Ovary (tissue), 9 donors: ENCODE results near the gene NAA80. TPM values are rescaled to one million over a fixed set of nuclear protein-coding genes. Genes with fewer than 3 reads are reported as not detected.

Experiments
- DNase-seq, 5 donors: peaks; one replicate each; pipeline ENCODE4 v3.0.0-alpha.2; 2019 to 2020
- H3K27ac ChIP-seq, 2 donors: fragments of 200-600 bp; one replicate each; pipeline versions ENCODE4 v1.5.1 to v1.8.0; 2019 to 2022
- H3K27me3 ChIP-seq: fragments of 200-600 bp; one replicate; pipeline ENCODE4 v1.8.0; 2022
- H3K36me3 ChIP-seq: fragments of 200-600 bp; sonication (generic); one replicate; pipeline ENCODE4 v1.5.1; 2019
- H3K4me1 ChIP-seq: one replicate; pipeline ENCODE4 v1.8.1; 2013; ENCODE audit warnings: mild to moderate bottlenecking, moderate library complexity; ENCODE audit not compliant: insufficient read depth
- H3K4me3 ChIP-seq: fragments of 200-600 bp; sonication (generic); one replicate; pipeline ENCODE4 v1.5.1; 2017
- H3K9me3 ChIP-seq, 2 donors: fragments of 200-600 bp in 1 of 2; sonication (generic) in 1 of 2; one replicate each; pipeline versions ENCODE4 v1.5.1 to v1.8.1; 2013 to 2019; ENCODE audit warnings: mild to moderate bottlenecking in 1 of 2, moderate library complexity in 1 of 2
- EP300 ChIP-seq: sonication (generic); formaldehyde crosslinking; IDR thresholded peaks from one replicate; pipeline ENCODE4 v1.6.1; 2017; ENCODE audit warnings: antibody characterized with exemption
- POLR2A ChIP-seq: fragments of 450-650 bp; IDR thresholded peaks from one replicate; pipeline ENCODE4 v1.6.1; 2017; ENCODE audit warnings: antibody characterized with exemption, mild to moderate bottlenecking, moderate library complexity
- WGBS, 3 donors: extraction: QIAGEN DNeasy Blood & Tissue Kit in 1 of 3; methylation state at CpG; one replicate each; pipeline versions ENCODE4 v1.1.5 to v1.1.7; 2013 to 2017; 5-methylcytosine and 5-hydroxymethylcytosine counted together
- intact Hi-C, 4 donors: fragments of 100-400 bp; cut with DNase I; formaldehyde crosslinking; loops; one replicate each; pipeline versions ENCODE4 v1.11.0 to v1.15.1; 2022 to 2023
- polyA plus RNA-seq, 2 donors: library from polyadenylated mRNA; stranded (reverse); fragments of 200-250 nt in 1 of 2; fragments of 350-450 nt in 1 of 2; fragmentation: Illumina TruSeq in 1 of 2; extraction: RNeasy Lipid Tissue Mini Kit (QIAGEN cat#74804) in 1 of 2; gene quantifications; one replicate each; pipeline ENCODE4 v1.2.3, GENCODE V29; 2013 to 2014
- total RNA-seq, 7 donors: library from RNA; depleted of rRNA in 2 of 7; stranded (reverse); fragments of >200 nt in 2 of 7; fragmentation: NEBNext Ultra II Directional in 3 of 7; extraction: Animal tissue kit (Norgen Biotek cat#: 25700) in 3 of 7; gene quantifications; one replicate each; pipeline versions ENCODE4 v1.1.0 to v1.2.4, GENCODE V29; 2016 to 2023
- TF ChIP-seq, protein P1 (sequence below), 3 donors: fragments of 450-650 bp in 2 of 3; fragments of 200-600 bp in 1 of 3; IDR thresholded peaks; one replicate each; pipeline versions ENCODE4 v1.5.1 to v1.8.0; 2016 to 2022; ENCODE audit warnings: antibody characterized with exemption in 3 of 3, mild to moderate bottlenecking in 1 of 3
- donor health status: DM: no; HTN: no; CAD: no; lungs with moderate emphysema.
- donor health status: DM: no; HTN: no; CAD: no.
- donor health status: Bipolar disorder and iron deficiency.
- donor health status: DM: yes; HTN: yes; CAD: no.
- donor health status: DM: no; HTN: no; CAD: no.
- donor health status: DM: yes; HTN: yes; CAD: no.

Gene NAA80
- total and polyA plus RNA-seq, 9 donors = 2.6 to 15.7 (median 11.5) TPM

DNA sequence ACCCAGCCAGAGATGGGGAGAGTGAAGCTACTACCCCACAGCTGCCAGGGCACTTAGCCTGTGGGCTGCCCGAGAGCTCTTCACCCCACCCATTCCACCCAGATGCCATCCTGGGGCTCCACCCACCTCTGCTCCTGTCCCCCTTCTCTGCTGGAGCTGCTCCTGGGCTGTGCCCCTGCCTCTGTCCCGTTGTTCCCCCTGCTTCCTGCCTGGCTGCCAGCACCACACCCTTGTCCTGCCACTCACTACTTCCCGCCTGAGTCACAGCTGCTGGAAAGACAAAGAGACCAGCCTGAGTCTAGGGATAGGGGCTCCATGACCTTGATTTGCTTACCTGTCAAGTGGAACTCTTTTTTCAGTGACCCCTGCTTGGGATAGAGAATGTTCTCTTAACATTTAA is 50.8 kb downstream of the NAA80 start:
- no peak overlapping the region for H3K27ac ChIP-seq
- no peak overlapping the region for H3K4me3 ChIP-seq
- H3K4me1 ChIP-seq = peaks cover 31% of the 10 kb centered on the region
- no peak for DNase-seq
- 39 to 57% (median 52%) methylated on average over 3 of the region's 3 CpGs for WGBS, 3 donors
- TF ChIP-seq EP300 = no peak
- TF ChIP-seq, protein P1, sequence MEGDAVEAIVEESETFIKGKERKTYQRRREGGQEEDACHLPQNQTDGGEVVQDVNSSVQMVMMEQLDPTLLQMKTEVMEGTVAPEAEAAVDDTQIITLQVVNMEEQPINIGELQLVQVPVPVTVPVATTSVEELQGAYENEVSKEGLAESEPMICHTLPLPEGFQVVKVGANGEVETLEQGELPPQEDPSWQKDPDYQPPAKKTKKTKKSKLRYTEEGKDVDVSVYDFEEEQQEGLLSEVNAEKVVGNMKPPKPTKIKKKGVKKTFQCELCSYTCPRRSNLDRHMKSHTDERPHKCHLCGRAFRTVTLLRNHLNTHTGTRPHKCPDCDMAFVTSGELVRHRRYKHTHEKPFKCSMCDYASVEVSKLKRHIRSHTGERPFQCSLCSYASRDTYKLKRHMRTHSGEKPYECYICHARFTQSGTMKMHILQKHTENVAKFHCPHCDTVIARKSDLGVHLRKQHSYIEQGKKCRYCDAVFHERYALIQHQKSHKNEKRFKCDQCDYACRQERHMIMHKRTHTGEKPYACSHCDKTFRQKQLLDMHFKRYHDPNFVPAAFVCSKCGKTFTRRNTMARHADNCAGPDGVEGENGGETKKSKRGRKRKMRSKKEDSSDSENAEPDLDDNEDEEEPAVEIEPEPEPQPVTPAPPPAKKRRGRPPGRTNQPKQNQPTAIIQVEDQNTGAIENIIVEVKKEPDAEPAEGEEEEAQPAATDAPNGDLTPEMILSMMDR (IDR thresholded peaks at IDR 0.05) = no peak
- no peak for TF ChIP-seq POLR2A
- H3K9me3 ChIP-seq = no peaks in the 10 kb centered on the region
- intact Hi-C loops = no loop called here
- no peaks in the 10 kb centered on the region for H3K27me3 ChIP-seq
- no peaks in the 10 kb centered on the region for H3K36me3 ChIP-seq

DNA sequence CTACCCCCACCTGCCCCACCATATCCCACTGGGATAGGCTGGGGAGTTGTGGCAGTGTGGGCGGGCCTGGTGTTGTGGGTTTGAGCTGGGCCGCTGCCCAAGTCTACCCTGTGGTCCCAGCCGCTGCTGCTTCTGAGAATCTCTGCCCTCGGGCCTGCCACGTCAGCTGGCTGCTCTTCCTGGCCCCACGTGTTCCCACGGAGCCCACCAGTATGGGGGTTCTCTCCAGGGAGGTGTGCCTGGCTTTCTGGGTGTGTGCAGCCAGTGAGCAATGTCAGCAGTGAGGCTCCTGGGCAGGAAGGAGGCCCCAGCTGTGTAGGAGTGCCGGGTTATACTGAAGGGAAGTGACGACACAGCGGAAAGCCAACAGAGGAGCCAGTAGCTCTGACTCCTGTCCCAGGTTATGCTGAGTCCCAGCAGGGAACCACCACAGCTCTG is 52.7 kb downstream of the NAA80 start:
- WGBS, 3 donors = 24 to 30% (median 26%) methylated on average over 9 to 10 of the region's 10 CpGs
- TF ChIP-seq POLR2A = no peak
- DNase-seq = peak in 1 of 5 donors; percentile 58
- Histone ChIP-seq H3K4me1 (peaks cover 31% of the 10 kb centered on the region), H3K27ac (peak overlapping the region in 1 of 2 donors; percentile 64), H3K9me3 (no peaks in the 10 kb centered on the region), H3K4me3 (peak overlapping the region; percentile 41), H3K27me3 (no peaks in the 10 kb centered on the region), H3K36me3 (no peaks in the 10 kb centered on the region)
- intact Hi-C loops = loop anchor here in 1 of 4 donors (1.0 kb wide), 1 partner anchor 19 kb away; no protein-coding TSS in a partner anchor

Other genes starting within 250 kb of the NAA80 start
- 100 to 1,000 TPM; 146 to 202 (median 165) TPM for gene RBM5, start 210.5 kb downstream of the NAA80 start, total RNA-seq
- 100 to 1,000 TPM; 123 to 207 TPM for gene RBM5, start 210.5 kb downstream of the NAA80 start, polyA plus RNA-seq
- gene SEMA3F, start 144.1 kb downstream of the NAA80 start, total RNA-seq = 10 to 100 TPM in 2 of 7 donors, 1 to 10 TPM in 5; 1.9 to 31.5 (median 7.2) TPM
- gene SEMA3F, start 144.1 kb downstream of the NAA80 start, polyA plus RNA-seq = 1 to 10 TPM; 3.5 to 8.3 TPM
- not detected for gene GNAT1, start 107.8 kb downstream of the NAA80 start, total RNA-seq
- not detected for gene GNAT1, start 107.8 kb downstream of the NAA80 start, polyA plus RNA-seq
- gene SLC38A3, start 94.1 kb downstream of the NAA80 start, total RNA-seq = 10 to 100 TPM in 2 of 7 donors, 1 to 10 TPM in 5; 3.0 to 10.9 (median 8.3) TPM
- gene SLC38A3, start 94.1 kb downstream of the NAA80 start, polyA plus RNA-seq = 1 to 10 TPM; 1.6 to 6.6 TPM
- 100 to 1,000 TPM in 6 of 7 donors, 10 to 100 TPM in 1; 72.3 to 259 (median 212) TPM for gene GNAI2, start 63.2 kb downstream of the NAA80 start, total RNA-seq
- 100 to 1,000 TPM; 189 to 309 TPM for gene GNAI2, start 63.2 kb downstream of the NAA80 start, polyA plus RNA-seq
- 100 to 1,000 TPM in 1 of 7 donors, 10 to 100 TPM in 6; 18.4 to 224 (median 51.9) TPM for gene SEMA3B, start 30.3 kb downstream of the NAA80 start, total RNA-seq
- gene SEMA3B, start 30.3 kb downstream of the NAA80 start, polyA plus RNA-seq = 10 to 100 TPM in 1 of 2 donors, 1 to 10 TPM in 1; 5.0 to 30.9 TPM
- 1 to 10 TPM in 2 of 7 donors, under 1 TPM in 3, not detected in 2; 0.42 to 1.4 (median 0.76) TPM for gene LSMEM2, start 20.3 kb downstream of the NAA80 start, total RNA-seq
- 1 to 10 TPM in 1 of 2 donors, under 1 TPM in 1; 0.60 to 1.0 TPM for gene LSMEM2, start 20.3 kb downstream of the NAA80 start, polyA plus RNA-seq
- 10 to 100 TPM; 31.8 to 76.9 (median 56.4) TPM for gene IFRD2, start 7.0 kb downstream of the NAA80 start, total RNA-seq
- gene IFRD2, start 7.0 kb downstream of the NAA80 start, polyA plus RNA-seq = 10 to 100 TPM; 14.5 to 32.8 TPM
- 1 to 10 TPM in 6 of 7 donors, under 1 TPM in 1; 0.58 to 4.3 (median 2.0) TPM for gene HYAL3, start within 50 bp of the NAA80 start, total RNA-seq
- gene HYAL3, start within 50 bp of the NAA80 start, polyA plus RNA-seq = 1 to 10 TPM; 1.5 to 1.9 TPM
- 1 to 10 TPM; 1.8 to 9.3 (median 3.3) TPM for gene HYAL1, start 4.2 kb upstream of the NAA80 start, total RNA-seq
- 1 to 10 TPM; 3.6 to 4.4 TPM for gene HYAL1, start 4.2 kb upstream of the NAA80 start, polyA plus RNA-seq
- 10 to 100 TPM; 29.0 to 81.6 (median 41.2) TPM for gene HYAL2, start 23.3 kb upstream of the NAA80 start, total RNA-seq
- 10 to 100 TPM; 10.9 to 56.3 TPM for gene HYAL2, start 23.3 kb upstream of the NAA80 start, polyA plus RNA-seq
- gene TUSC2, start 28.8 kb upstream of the NAA80 start, total RNA-seq = 10 to 100 TPM; 19.4 to 26.4 (median 21.3) TPM
- gene TUSC2, start 28.8 kb upstream of the NAA80 start, polyA plus RNA-seq = 10 to 100 TPM; 21.0 to 24.0 TPM
- gene RASSF1, start 41.4 kb upstream of the NAA80 start, total RNA-seq = 10 to 100 TPM; 16.2 to 32.6 (median 25.5) TPM
- 10 to 100 TPM; 12.5 to 27.4 TPM for gene RASSF1, start 41.4 kb upstream of the NAA80 start, polyA plus RNA-seq
- 10 to 100 TPM in 2 of 7 donors, 1 to 10 TPM in 5; 1.0 to 75.1 (median 3.4) TPM for gene ZMYND10, start 46.3 kb upstream of the NAA80 start, total RNA-seq
- under 1 TPM; 0.50 to 0.81 TPM for gene ZMYND10, start 46.3 kb upstream of the NAA80 start, polyA plus RNA-seq
- gene NPRL2, start 51.4 kb upstream of the NAA80 start, total RNA-seq = 10 to 100 TPM; 19.4 to 26.3 (median 22.4) TPM
- 10 to 100 TPM; 21.8 to 21.9 TPM for gene NPRL2, start 51.4 kb upstream of the NAA80 start, polyA plus RNA-seq
- 10 to 100 TPM in 3 of 7 donors, 1 to 10 TPM in 4; 8.0 to 17.1 (median 9.6) TPM for gene CYB561D2, start 51.5 kb upstream of the NAA80 start, total RNA-seq
- 10 to 100 TPM in 1 of 2 donors, 1 to 10 TPM in 1; 4.5 to 10.8 TPM for gene CYB561D2, start 51.5 kb upstream of the NAA80 start, polyA plus RNA-seq
- 10 to 100 TPM; 32.3 to 58.4 (median 36.9) TPM for gene TMEM115, start 60.1 kb upstream of the NAA80 start, total RNA-seq
- 10 to 100 TPM in 1 of 2 donors, 1 to 10 TPM in 1; 8.5 to 40.2 TPM for gene TMEM115, start 60.1 kb upstream of the NAA80 start, polyA plus RNA-seq
- gene CACNA2D2, start 204.2 kb upstream of the NAA80 start, total RNA-seq = 1 to 10 TPM in 6 of 7 donors, under 1 TPM in 1; 0.95 to 8.6 (median 4.2) TPM
- 1 to 10 TPM; 1.8 to 2.8 TPM for gene CACNA2D2, start 204.2 kb upstream of the NAA80 start, polyA plus RNA-seq